NOMO-1 treated with dmso at 0.1 percent for 144 hours (cell line): ENCODE data around the gene SMAP2.
"Not testable (repeated sequence)": the region's sequence is repeated elsewhere in the genome, so short reads cannot be mapped to it uniquely, and the experiment has no call there.

Source experiments
- DNase-seq: peaks from one replicate; lab custom pipeline; 2025; ENCODE audit not compliant: unreplicated experiment; lab: John Stamatoyannopoulos, UW

Gene SMAP2

GRCh38 chr1:40371707-40372258, 1.7 kb upstream of the SMAP2 start:
- DNase-seq: no peak

GRCh38 chr1:40372658-40373322, 737 bp upstream of the SMAP2 start:
- no peak for DNase-seq

- DNase-seq: no peak
Observed at GRCh38 chr1:40377512-40377911, 4.0 kb downstream of the SMAP2 start.

- no peak for DNase-seq
Observed at GRCh38 chr1:40379785-40380452, 6.4 kb downstream of the SMAP2 start.

- DNase-seq: no peak
Observed at GRCh38 chr1:40380817-40381216, 7.3 kb downstream of the SMAP2 start.

- DNase-seq: no peak
Observed at GRCh38 chr1:40381268-40382107, 8.0 kb downstream of the SMAP2 start.

GRCh38 chr1:40382108-40382460, 8.6 kb downstream of the SMAP2 start:
- no peak for DNase-seq

- no peak for DNase-seq
Observed at GRCh38 chr1:40382601-40383000, 9.1 kb downstream of the SMAP2 start.

- DNase-seq: no peak
Observed at GRCh38 chr1:40383095-40383487, 9.6 kb downstream of the SMAP2 start.

- DNase-seq: no peak
Observed at GRCh38 chr1:40383488-40384412, 10.2 kb downstream of the SMAP2 start.

GRCh38 chr1:40384413-40384762, 10.9 kb downstream of the SMAP2 start:
- no peak for DNase-seq

GRCh38 chr1:40384887-40385286, 11.4 kb downstream of the SMAP2 start:
- no peak for DNase-seq

GRCh38 chr1:40385437-40386358, 12.2 kb downstream of the SMAP2 start:
- peak; percentile 28 for DNase-seq

- DNase-seq: no peak
Observed at GRCh38 chr1:40386359-40386723, 12.8 kb downstream of the SMAP2 start.

- DNase-seq: no peak
Observed at GRCh38 chr1:40386796-40387195, 13.3 kb downstream of the SMAP2 start.

GRCh38 chr1:40387381-40388306, 14.1 kb downstream of the SMAP2 start:
- not testable (repeated sequence) for DNase-seq

GRCh38 chr1:40388456-40389321, 15.2 kb downstream of the SMAP2 start:
- not testable (repeated sequence) for DNase-seq

GRCh38 chr1:40389322-40389803, 15.8 kb downstream of the SMAP2 start:
- DNase-seq: no peak
